Right lobe of liver (tissue), 4 donors: ENCODE data around the gene INSYN2B.

Source experiments
- CTCF ChIP-seq, 4 donors: fragments of 200-600 bp in 3 of 4; fragments of 450-650 bp in 1 of 4; IDR thresholded peaks; one replicate each; pipeline versions ENCODE4 v1.5.1 to v1.8.0; 2016 to 2022; ENCODE audit warnings: antibody characterized with exemption in 4 of 4, mild to moderate bottlenecking in 2 of 4
- POLR2A ChIP-seq: fragments of 450-650 bp; IDR thresholded peaks from one replicate; pipeline ENCODE4 v1.6.1; 2017; ENCODE audit warnings: antibody characterized with exemption, mild to moderate bottlenecking
- donor health status: DM: no; HTN: no; CAD: no.
- donor health status: DM: no; HTN: no; CAD: no.
- donor health status: DM: no; HTN: yes; CAD: no.

- no peak for TF ChIP-seq POLR2A
- TF ChIP-seq CTCF (IDR thresholded peaks at IDR 0.05), result no peak
Observed at GRCh38 chr5:169895926-169896325, 84.4 kb downstream of the INSYN2B start.
